Neutrophil (primary cell): Measurements from ENCODE around the gene RAD51B.
"Not testable (repeated sequence)": the region's sequence is repeated elsewhere in the genome, so short reads cannot be mapped to it uniquely, and the experiment has no call there.

Source experiments
- H3K27ac ChIP-seq: fragments of 200-600 bp; sonication (generic); 2 replicates; pipeline ENCODE4 v1.5.1; 2016; ENCODE audit warnings: mild to moderate bottlenecking, moderate library complexity
- H3K27me3 ChIP-seq: fragments of 200-600 bp; sonication (generic); 2 replicates; pipeline ENCODE4 v1.6.0; 2016; ENCODE audit warnings: mild to moderate bottlenecking
- H3K36me3 ChIP-seq: fragments of 200-600 bp; sonication (generic); 2 replicates; pipeline ENCODE4 v1.5.1; 2017
- H3K4me1 ChIP-seq, 2 experiments: fragments of 200-600 bp in 1 of 2; sonication (generic) in 1 of 2; 1 replicate in 1 of 2; 2 replicates in 1 of 2; pipeline versions ENCODE4 v1.5.1 to v1.6.1; 2013 to 2016; ENCODE audit warnings: low read depth in 1 of 2, low read length in 1 of 2, mild to moderate bottlenecking in 1 of 2, moderate library complexity in 1 of 2; ENCODE audit not compliant: control insufficient read depth in 1 of 2, insufficient read depth in 1 of 2
- H3K4me3 ChIP-seq, 2 experiments: fragments of 200-600 bp in 1 of 2; sonication (generic) in 1 of 2; 1 replicate in 1 of 2; 2 replicates in 1 of 2; pipeline ENCODE4 v1.5.1; 2013 to 2016; ENCODE audit warnings: low read depth in 1 of 2, low read length in 1 of 2, mild to moderate bottlenecking in 1 of 2, moderate library complexity in 1 of 2
- H3K9me3 ChIP-seq: fragments of 200-600 bp; sonication (generic); 2 replicates; pipeline ENCODE4 v1.5.1; 2016
- CTCF ChIP-seq: fragments of 200-600 bp; sonication (generic); IDR thresholded peaks from 2 replicates; pipeline ENCODE4 v1.5.1; 2016; ENCODE audit warnings: antibody characterized with exemption

Gene RAD51B

GRCh38 chr14:68254669-68255527 lies 435.3 kb downstream of the RAD51B start:
- Histone ChIP-seq H3K4me1 (no peaks in the 10 kb centered on the region), H3K27me3 (no peaks in the 10 kb centered on the region), H3K36me3 (no peaks in the 10 kb centered on the region), H3K27ac (no peak overlapping the region), H3K4me3 (no peak overlapping the region), H3K9me3 (no peaks in the 10 kb centered on the region)
- TF ChIP-seq CTCF = no peak

GRCh38 chr14:68255693-68256178 lies 436.2 kb downstream of the RAD51B start:
- TF ChIP-seq CTCF = no peak
- H3K4me1 ChIP-seq = no peaks in the 10 kb centered on the region
- H3K27me3 ChIP-seq = no peaks in the 10 kb centered on the region
- H3K27ac ChIP-seq = no peak overlapping the region
- H3K9me3 ChIP-seq = no peaks in the 10 kb centered on the region
- H3K36me3 ChIP-seq = no peaks in the 10 kb centered on the region
- no peak overlapping the region for H3K4me3 ChIP-seq

- Histone ChIP-seq H3K27ac (no peak overlapping the region), H3K27me3 (no peaks in the 10 kb centered on the region), H3K9me3 (no peaks in the 10 kb centered on the region), H3K4me3 (no peak overlapping the region), H3K4me1 (no peaks in the 10 kb centered on the region), H3K36me3 (no peaks in the 10 kb centered on the region)
- no peak for TF ChIP-seq CTCF
Measured at GRCh38 chr14:68257969-68258368, 438.4 kb downstream of the RAD51B start.

GRCh38 chr14:68258995-68259394 lies 439.4 kb downstream of the RAD51B start:
- H3K27me3 ChIP-seq, H3K9me3 ChIP-seq, H3K27ac ChIP-seq, H3K36me3 ChIP-seq, H3K4me3 ChIP-seq, H3K4me1 ChIP-seq: not testable (repeated sequence)

- Histone ChIP-seq H3K36me3 (no peaks in the 10 kb centered on the region), H3K27me3 (no peaks in the 10 kb centered on the region), H3K27ac (no peak overlapping the region), H3K9me3 (no peaks in the 10 kb centered on the region), H3K4me3 (no peak overlapping the region), H3K4me1 (no peaks in the 10 kb centered on the region)
- TF ChIP-seq CTCF = no peak
Measured at GRCh38 chr14:68260121-68260520, 440.5 kb downstream of the RAD51B start.

GRCh38 chr14:68261092-68261842 lies 441.7 kb downstream of the RAD51B start:
- no peaks in the 10 kb centered on the region for H3K27me3 ChIP-seq
- no peaks in the 10 kb centered on the region for H3K9me3 ChIP-seq
- no peak overlapping the region for H3K4me3 ChIP-seq
- H3K27ac ChIP-seq = no peak overlapping the region
- H3K4me1 ChIP-seq = no peaks in the 10 kb centered on the region
- H3K36me3 ChIP-seq = no peaks in the 10 kb centered on the region
- no peak for TF ChIP-seq CTCF
